Type B pancreatic cell (in vitro differentiated cells): ENCODE results near the gene B9D2. TPM values are rescaled to one million over a fixed set of nuclear protein-coding genes. Genes with fewer than 3 reads are reported as not detected.
A peak's percentile ranks its signal among the peaks of the same experiment; 100 is the strongest.
"Not testable (repeated sequence)": the region's sequence is repeated elsewhere in the genome, so short reads cannot be mapped to it uniquely, and the experiment has no call there.

ENCODE experiments used
- DNase-seq: peaks from one replicate; pipeline ENCODE4 v3.0.0; 2021; ENCODE audit warnings: mixed read lengths; ENCODE audit not compliant: unreplicated experiment; ENCODE audit errors: extremely low spot score
- H3K27ac Mint-ChIP-seq: 2 replicates; pipeline ENCODE4 v1.8.0; 2021; ENCODE audit warnings: mild to moderate bottlenecking, mixed read lengths
- H3K27me3 Mint-ChIP-seq: 2 replicates; pipeline ENCODE4 v1.8.0; 2021; ENCODE audit warnings: mixed read lengths
- H3K36me3 Mint-ChIP-seq: 2 replicates; pipeline ENCODE4 v1.8.0; 2021; ENCODE audit warnings: mixed read lengths
- H3K4me1 Mint-ChIP-seq: one replicate; pipeline ENCODE4 v1.8.0; 2021; ENCODE audit warnings: mixed read lengths; ENCODE audit not compliant: unreplicated experiment
- H3K4me3 Mint-ChIP-seq: 2 replicates; pipeline ENCODE4 v1.8.0; 2021; ENCODE audit warnings: mild to moderate bottlenecking, mixed read lengths
- H3K9me3 Mint-ChIP-seq: 2 replicates; pipeline ENCODE4 v1.8.0; 2021; ENCODE audit warnings: mixed read lengths
- total RNA-seq: library from RNA; stranded (reverse); gene quantifications from 2 replicates; pipeline ENCODE4 v1.2.1, GENCODE V29; 2021; ENCODE audit warnings: low replicate concordance
- TF ChIP-seq, protein P1 (sequence below): fragments of 200-600 bp; sonication (generic); conservative IDR thresholded peaks from 2 replicates; pipeline ENCODE4 v1.5.0; 2021; ENCODE audit warnings: antibody characterized with exemption, mild to moderate bottlenecking

The B9D2 gene
- total RNA-seq, 1 donor from 2014 or later, result 8.8 TPM

DNA sequence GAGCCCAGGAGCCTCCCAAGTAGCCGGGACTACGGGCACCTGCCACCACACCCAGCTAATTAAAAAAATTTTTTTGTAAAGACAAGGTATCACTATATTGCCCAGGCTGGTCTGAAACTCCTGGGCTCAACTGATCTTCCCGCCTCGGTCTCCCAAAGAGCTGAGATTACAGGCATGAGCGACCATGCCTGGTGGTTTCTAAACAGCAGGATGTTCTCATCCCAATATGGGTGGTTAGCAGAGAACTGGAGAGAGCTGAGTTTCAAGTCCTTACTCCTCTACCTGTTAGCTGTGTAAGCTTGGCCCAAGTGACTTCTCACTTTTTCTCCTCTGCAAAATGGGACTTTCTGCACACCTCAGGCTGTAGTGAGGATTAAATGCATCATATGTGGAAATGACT lies 20.4 kb upstream of the B9D2 start:
- DNase-seq, result no peak
- H3K9me3 Mint-ChIP-seq, result no peaks in the 10 kb centered on the region
- H3K4me1 Mint-ChIP-seq, result no peaks in the 10 kb centered on the region
- TF ChIP-seq, protein P1, sequence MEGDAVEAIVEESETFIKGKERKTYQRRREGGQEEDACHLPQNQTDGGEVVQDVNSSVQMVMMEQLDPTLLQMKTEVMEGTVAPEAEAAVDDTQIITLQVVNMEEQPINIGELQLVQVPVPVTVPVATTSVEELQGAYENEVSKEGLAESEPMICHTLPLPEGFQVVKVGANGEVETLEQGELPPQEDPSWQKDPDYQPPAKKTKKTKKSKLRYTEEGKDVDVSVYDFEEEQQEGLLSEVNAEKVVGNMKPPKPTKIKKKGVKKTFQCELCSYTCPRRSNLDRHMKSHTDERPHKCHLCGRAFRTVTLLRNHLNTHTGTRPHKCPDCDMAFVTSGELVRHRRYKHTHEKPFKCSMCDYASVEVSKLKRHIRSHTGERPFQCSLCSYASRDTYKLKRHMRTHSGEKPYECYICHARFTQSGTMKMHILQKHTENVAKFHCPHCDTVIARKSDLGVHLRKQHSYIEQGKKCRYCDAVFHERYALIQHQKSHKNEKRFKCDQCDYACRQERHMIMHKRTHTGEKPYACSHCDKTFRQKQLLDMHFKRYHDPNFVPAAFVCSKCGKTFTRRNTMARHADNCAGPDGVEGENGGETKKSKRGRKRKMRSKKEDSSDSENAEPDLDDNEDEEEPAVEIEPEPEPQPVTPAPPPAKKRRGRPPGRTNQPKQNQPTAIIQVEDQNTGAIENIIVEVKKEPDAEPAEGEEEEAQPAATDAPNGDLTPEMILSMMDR, result no peak
- no peak overlapping the region for H3K27ac Mint-ChIP-seq
- H3K36me3 Mint-ChIP-seq, result no peaks in the 10 kb centered on the region
- H3K4me3 Mint-ChIP-seq, result no peak overlapping the region
- H3K27me3 Mint-ChIP-seq, result no peaks in the 10 kb centered on the region

DNA sequence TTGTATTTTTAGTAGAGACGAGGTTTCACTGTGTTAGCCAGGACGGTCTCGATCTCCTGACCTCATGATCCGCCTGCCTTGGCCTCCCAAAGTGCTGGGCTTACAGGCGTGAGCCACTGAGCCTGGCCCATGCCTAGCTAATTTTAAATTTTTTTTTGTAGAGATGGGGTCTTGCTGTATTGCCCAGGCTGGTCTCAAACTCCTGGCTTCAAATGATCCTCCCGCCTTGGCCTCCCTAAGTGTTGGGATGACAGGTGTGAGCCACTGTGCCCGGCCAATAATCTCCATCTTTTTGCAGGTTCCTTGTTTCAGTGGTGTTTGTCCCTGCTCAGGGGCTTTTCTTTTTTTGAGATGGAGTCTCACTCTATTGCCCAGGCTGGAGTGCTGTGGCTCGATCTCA lies 17.6 kb upstream of the B9D2 start:
- not testable (repeated sequence) for H3K9me3 Mint-ChIP-seq, H3K36me3 Mint-ChIP-seq, H3K4me1 Mint-ChIP-seq, H3K27ac Mint-ChIP-seq, H3K27me3 Mint-ChIP-seq, H3K4me3 Mint-ChIP-seq, DNase-seq

DNA sequence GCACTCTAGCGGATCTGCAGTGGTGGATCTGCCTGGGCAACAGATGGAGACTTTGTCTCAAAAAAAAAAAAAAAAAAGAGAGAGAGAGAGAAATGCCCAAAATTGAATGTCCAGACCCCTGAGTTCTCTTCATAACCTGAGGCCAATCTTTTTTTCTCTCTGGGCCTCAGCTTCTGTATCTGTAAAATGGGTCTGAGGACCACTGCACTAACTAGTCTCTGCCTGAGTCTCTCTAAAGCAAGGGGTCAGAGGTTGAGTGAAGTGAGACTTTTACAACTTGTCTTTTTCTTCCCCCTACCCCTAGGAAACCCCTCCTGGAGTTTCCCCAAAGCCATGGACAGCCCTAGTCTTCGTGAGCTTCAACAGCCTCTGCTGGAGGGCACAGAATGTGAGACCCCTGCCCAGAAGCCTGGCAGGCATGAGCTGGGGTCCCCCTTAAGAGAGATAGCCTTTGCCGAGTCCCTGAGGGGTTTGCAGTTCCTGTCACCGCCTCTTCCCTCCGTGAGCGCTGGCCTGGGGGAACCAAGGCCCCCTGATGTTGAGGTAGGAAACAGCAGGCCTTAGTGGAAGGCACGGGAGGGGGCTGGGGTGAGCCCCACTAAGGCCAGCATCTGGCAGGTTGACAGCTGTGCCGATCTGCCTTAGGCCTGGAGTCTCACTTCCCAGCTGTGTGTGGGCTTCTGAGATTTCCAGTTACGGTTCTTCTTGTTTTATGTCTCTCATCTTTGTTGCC lies 14.2 kb upstream of the B9D2 start:
- no peaks in the 10 kb centered on the region for H3K9me3 Mint-ChIP-seq
- H3K4me3 Mint-ChIP-seq, result peak overlapping the region; percentile 8
- no peaks in the 10 kb centered on the region for H3K36me3 Mint-ChIP-seq
- H3K27me3 Mint-ChIP-seq, result no peaks in the 10 kb centered on the region
- TF ChIP-seq, protein P1, result peak; percentile 56
- H3K4me1 Mint-ChIP-seq, result peaks cover 12% of the 10 kb centered on the region
- no peak for DNase-seq
- peak overlapping the region; percentile 64 for H3K27ac Mint-ChIP-seq

- Mint-ChIP-seq H3K9me3 (no peaks in the 10 kb centered on the region), H3K36me3 (no peaks in the 10 kb centered on the region), H3K4me1 (peaks cover 12% of the 10 kb centered on the region), H3K4me3 (peak overlapping the region; percentile 86), H3K27ac (peak overlapping the region; percentile 42), H3K27me3 (no peaks in the 10 kb centered on the region)
- no peak for DNase-seq
- TF ChIP-seq, protein P1, result no peak
These were observed 13.0 kb upstream of the B9D2 start for GRCh38 chr19:41376998-41377365.

- Mint-ChIP-seq H3K27me3 (no peaks in the 10 kb centered on the region), H3K36me3 (no peaks in the 10 kb centered on the region), H3K4me1 (peaks cover 12% of the 10 kb centered on the region), H3K4me3 (peak within 1 kb of the TSS; percentile 86), H3K9me3 (no peaks in the 10 kb centered on the region), H3K27ac (peak within 1 kb of the TSS; percentile 42)
- TF ChIP-seq, protein P1, result no peak
- DNase-seq, result no peak
These were observed 12.5 kb upstream of the B9D2 start, which contains the start of gene TMEM91 for GRCh38 chr19:41376241-41376997. TSS of gene TMEM91 (plus strand) at chr19:41376533. CDS start at chr19:41378310, 1,777 bp downstream.

GRCh38 chr19:41373993-41374392 lies 10.0 kb upstream of the B9D2 start:
- no peaks in the 10 kb centered on the region for H3K9me3 Mint-ChIP-seq
- TF ChIP-seq, protein P1, result no peak
- no peak for DNase-seq
- peaks cover 12% of the 10 kb centered on the region for H3K4me1 Mint-ChIP-seq
- no peak overlapping the region for H3K27ac Mint-ChIP-seq
- no peaks in the 10 kb centered on the region for H3K36me3 Mint-ChIP-seq
- H3K4me3 Mint-ChIP-seq, result no peak overlapping the region
- H3K27me3 Mint-ChIP-seq, result no peaks in the 10 kb centered on the region
